SH-SY5Y (cell line): Measurements from ENCODE around the gene GRB7.

ENCODE experiments used
- GATA2 ChIP-seq: IDR thresholded peaks from 2 replicates; pipeline ENCODE4 v1.6.1; 2011; ENCODE audit warnings: mild to moderate bottlenecking, low read depth, low read length
- GATA3 ChIP-seq: IDR thresholded peaks from 2 replicates; pipeline ENCODE4 v1.6.1; 2011; ENCODE audit warnings: low read depth, mild to moderate bottlenecking, low read length, moderate library complexity

DNA sequence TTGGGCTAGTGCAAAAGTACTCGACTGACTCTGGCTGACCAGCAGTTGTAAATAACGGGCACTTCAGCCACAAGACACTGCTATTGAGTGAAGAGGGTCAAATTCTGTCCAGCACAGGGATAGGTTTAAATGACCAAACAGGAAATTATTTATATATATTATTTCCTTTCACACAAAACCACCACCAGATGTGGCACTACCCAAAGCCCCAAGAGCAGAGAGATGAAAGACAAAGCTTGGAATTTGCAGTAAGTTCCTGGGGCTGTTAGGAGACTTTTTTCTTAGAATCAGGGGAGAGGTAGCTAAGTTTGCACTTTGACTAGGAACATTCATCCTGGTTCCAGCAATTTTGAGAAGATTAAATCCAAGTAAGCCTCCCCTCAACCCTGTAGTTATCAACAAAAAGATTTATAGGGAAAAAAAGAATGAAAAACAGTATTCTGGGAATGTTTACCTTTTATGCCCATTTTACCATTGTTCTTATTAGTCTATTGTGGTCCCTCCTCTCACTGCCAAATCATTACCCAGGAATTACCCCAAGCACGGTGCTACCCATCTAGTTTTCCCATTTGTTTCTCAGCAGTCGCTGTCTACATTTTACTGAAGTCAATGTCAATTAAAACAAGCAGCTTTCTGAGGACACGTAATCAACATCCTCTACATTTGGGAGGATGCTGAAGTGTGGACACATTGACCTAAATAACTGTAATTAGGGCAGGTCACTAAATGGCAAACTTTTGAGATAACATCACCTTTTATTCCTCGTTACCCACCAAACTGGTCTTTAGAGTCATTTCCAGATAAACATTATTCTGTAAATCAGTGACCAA, 43.5 kb downstream of the GRB7 start:
- TF ChIP-seq GATA2, result no peak
- TF ChIP-seq GATA3, result no peak
